ENCODE measurements around the gene GLRX2. TPM values are rescaled to one million over a fixed set of nuclear protein-coding genes. Genes with fewer than 3 reads are reported as not detected.

The GLRX2 gene
- total and polyA plus RNA-seq, 2 donors (not counting 1 experiment from before 2014, with no cell fraction given) = 15.9 to 27.2 TPM

GRCh38 chr1:193110246-193110645, 5.0 kb upstream of the GLRX2 start:
- TF ChIP-seq EZH2 (IDR thresholded peaks at IDR 0.05; ENCODE audit: low read length, missing control alignments) = no peak
- no peak for TF ChIP-seq CTCF (conservative IDR thresholded peaks at IDR 0.05 in 1 of 2, IDR thresholded peaks at IDR 0.05 in 1 of 2; ENCODE audit: low read depth in 1 of 2, low read length in 2 of 2)
- H3K27me3 ChIP-seq (ENCODE audit: control insufficient read depth, insufficient read depth, low read length) = no peaks in the 10 kb centered on the region
- DNase-seq (ENCODE audit: low read depth in 2 of 2) = no peak
- H3K4me1 ChIP-seq (ENCODE audit: control insufficient read depth, extremely low read depth, insufficient read depth, low read length) = peaks cover 23% of the 10 kb centered on the region
- H3K79me2 ChIP-seq (ENCODE audit: control insufficient read depth, insufficient read depth, low read length) = no peaks in the 10 kb centered on the region
- no peak overlapping the region for H3K9ac ChIP-seq (ENCODE audit: insufficient read depth, low read length)
- H3K4me2 ChIP-seq (ENCODE audit: extremely low read depth, insufficient read depth, low read length) = no peak overlapping the region
- H3K36me3 ChIP-seq (ENCODE audit: control insufficient read depth, insufficient read depth, low read length) = no peaks in the 10 kb centered on the region
- H3K9me3 ChIP-seq (ENCODE audit: control insufficient read depth, insufficient read depth, low read depth, low read length) = no peaks in the 10 kb centered on the region
- H4K20me1 ChIP-seq (ENCODE audit: control insufficient read depth, extremely low read depth, insufficient read depth, low read length) = no peaks in the 10 kb centered on the region
- H3K4me3 ChIP-seq (replicated peaks in 1 of 4; ENCODE audit: control extremely low read depth in 1 of 4, insufficient read depth in 1 of 4, low read depth in 3 of 4, low read length in 4 of 4) = no peak overlapping the region
- H3K27ac ChIP-seq (ENCODE audit: insufficient read depth, low read length) = no peak overlapping the region
- no peak overlapping the region for H2AFZ ChIP-seq (ENCODE audit: low read length)

DNA sequence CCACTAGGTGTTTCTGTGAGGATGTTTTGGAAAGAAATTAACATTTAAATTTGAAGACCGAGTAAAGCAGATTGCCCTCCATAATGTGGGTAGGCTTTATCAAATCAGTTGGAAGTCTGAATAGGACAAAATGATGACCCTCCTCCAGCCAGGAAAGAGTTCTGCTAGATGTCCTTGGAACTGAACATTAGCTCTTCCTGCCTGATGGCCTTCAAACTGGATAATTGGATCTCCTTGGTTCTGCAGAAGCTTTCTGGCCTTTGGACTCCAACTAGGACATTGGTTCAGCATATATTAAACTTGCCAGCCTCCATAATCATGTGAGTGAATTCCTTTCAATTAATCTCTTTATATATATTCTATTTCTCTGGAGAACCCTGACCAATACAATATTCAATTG, 4.4 kb upstream of the GLRX2 start:
- Histone ChIP-seq H3K4me3 (replicated peaks in 1 of 4; ENCODE audit: control extremely low read depth in 1 of 4, insufficient read depth in 1 of 4, low read depth in 3 of 4, low read length in 4 of 4) (no peak overlapping the region), H4K20me1 (ENCODE audit: control insufficient read depth, extremely low read depth, insufficient read depth, low read length) (no peaks in the 10 kb centered on the region), H3K4me1 (ENCODE audit: control insufficient read depth, extremely low read depth, insufficient read depth, low read length) (peaks cover 21% of the 10 kb centered on the region), H3K27ac (ENCODE audit: insufficient read depth, low read length) (no peak overlapping the region), H3K79me2 (ENCODE audit: control insufficient read depth, insufficient read depth, low read length) (no peaks in the 10 kb centered on the region), H2AFZ (ENCODE audit: low read length) (no peak overlapping the region), H3K36me3 (ENCODE audit: control insufficient read depth, insufficient read depth, low read length) (no peaks in the 10 kb centered on the region), H3K9ac (ENCODE audit: insufficient read depth, low read length) (no peak overlapping the region), H3K27me3 (ENCODE audit: control insufficient read depth, insufficient read depth, low read length) (no peaks in the 10 kb centered on the region), H3K9me3 (ENCODE audit: control insufficient read depth, insufficient read depth, low read depth, low read length) (no peaks in the 10 kb centered on the region), H3K4me2 (ENCODE audit: extremely low read depth, insufficient read depth, low read length) (no peak overlapping the region)
- DNase-seq (ENCODE audit: low read depth in 2 of 2) = no peak
- no peak for TF ChIP-seq CTCF (conservative IDR thresholded peaks at IDR 0.05 in 1 of 2, IDR thresholded peaks at IDR 0.05 in 1 of 2; ENCODE audit: low read depth in 1 of 2, low read length in 2 of 2)
- TF ChIP-seq EZH2 (IDR thresholded peaks at IDR 0.05; ENCODE audit: low read length, missing control alignments) = no peak

GRCh38 chr1:193108471-193108870, 3.3 kb upstream of the GLRX2 start:
- no peak for DNase-seq (ENCODE audit: low read depth in 2 of 2)
- no peak for TF ChIP-seq EZH2 (IDR thresholded peaks at IDR 0.05; ENCODE audit: low read length, missing control alignments)
- TF ChIP-seq CTCF (conservative IDR thresholded peaks at IDR 0.05 in 1 of 2, IDR thresholded peaks at IDR 0.05 in 1 of 2; ENCODE audit: low read depth in 1 of 2, low read length in 2 of 2) = no peak

More at GRCh38 chr1:193108471-193108870, 3.3 kb upstream of the GLRX2 start:
- H3K27ac ChIP-seq (ENCODE audit: insufficient read depth, low read length) = no peak overlapping the region
- no peaks in the 10 kb centered on the region for H3K9me3 ChIP-seq (ENCODE audit: control insufficient read depth, insufficient read depth, low read depth, low read length)
- no peak overlapping the region for H3K4me3 ChIP-seq (replicated peaks in 1 of 4; ENCODE audit: control extremely low read depth in 1 of 4, insufficient read depth in 1 of 4, low read depth in 3 of 4, low read length in 4 of 4)
- no peaks in the 10 kb centered on the region for H3K27me3 ChIP-seq (ENCODE audit: control insufficient read depth, insufficient read depth, low read length)
- H2AFZ ChIP-seq (ENCODE audit: low read length) = no peak overlapping the region
- no peak overlapping the region for H3K4me2 ChIP-seq (ENCODE audit: extremely low read depth, insufficient read depth, low read length)
- H3K4me1 ChIP-seq (ENCODE audit: control insufficient read depth, extremely low read depth, insufficient read depth, low read length) = peaks cover 17% of the 10 kb centered on the region
- no peak overlapping the region for H3K9ac ChIP-seq (ENCODE audit: insufficient read depth, low read length)
- H3K36me3 ChIP-seq (ENCODE audit: control insufficient read depth, insufficient read depth, low read length) = no peaks in the 10 kb centered on the region
- peaks cover 8% of the 10 kb centered on the region for H3K79me2 ChIP-seq (ENCODE audit: control insufficient read depth, insufficient read depth, low read length)
- no peaks in the 10 kb centered on the region for H4K20me1 ChIP-seq (ENCODE audit: control insufficient read depth, extremely low read depth, insufficient read depth, low read length)
